DND-41 (cell line): ENCODE measurements around the gene MPP1.
"Not testable (repeated sequence)": the region's sequence is repeated elsewhere in the genome, so short reads cannot be mapped to it uniquely, and the experiment has no call there.

Experiments
- ATAC-seq: fragments of 200-7000 bp; cut with Tn5 transposase; 3 replicates; pipeline ENCODE4 v1.9.1; 2021; ENCODE audit warnings: low read depth; ENCODE audit not compliant: insufficient read depth
- DNase-seq: peaks from one replicate; pipeline ENCODE4 v3.0.0-alpha.2; 2020
- H2AFZ ChIP-seq: 2 replicates; pipeline ENCODE4 v1.6.0; 2012; ENCODE audit warnings: low read depth, low read length
- H3K27ac ChIP-seq: 2 replicates; pipeline ENCODE4 v1.5.1; 2012; ENCODE audit warnings: low read length, inconsistent platforms
- H3K27me3 ChIP-seq: fragments of 200-600 bp; sonication (generic); 2 replicates; pipeline ENCODE4 v1.6.0; 2012; ENCODE audit warnings: low read length, mild to moderate bottlenecking, inconsistent platforms; ENCODE audit not compliant: insufficient read depth, poor library complexity
- H3K36me3 ChIP-seq: 2 replicates; pipeline ENCODE4 v1.5.1; 2012; ENCODE audit warnings: low read length, inconsistent platforms; ENCODE audit not compliant: insufficient read depth
- H3K4me1 ChIP-seq: 2 replicates; pipeline ENCODE4 v1.5.1; 2012; ENCODE audit warnings: mild to moderate bottlenecking, low read length; ENCODE audit not compliant: insufficient read depth
- H3K4me2 ChIP-seq: 2 replicates; pipeline ENCODE4 v1.6.0; 2012; ENCODE audit warnings: mild to moderate bottlenecking, moderate library complexity, low read length, inconsistent platforms; ENCODE audit not compliant: insufficient read depth
- H3K4me3 ChIP-seq, 2 experiments: fragments of 200-600 bp in 1 of 2; shearing (Covaris generic) in 1 of 2; 2 replicates each; pipeline ENCODE4 v1.5.1; 2012 to 2016; ENCODE audit warnings: inconsistent platforms in 2 of 2, low read length in 2 of 2, mild to moderate bottlenecking in 2 of 2, low read depth in 1 of 2, moderate library complexity in 1 of 2
- H3K79me2 ChIP-seq: 2 replicates; pipeline ENCODE4 v1.6.0; 2012; ENCODE audit warnings: low read length, inconsistent platforms; ENCODE audit not compliant: insufficient read depth
- H3K9ac ChIP-seq: 2 replicates; pipeline ENCODE4 v1.6.0; 2012; ENCODE audit warnings: low read depth, mild to moderate bottlenecking, inconsistent platforms, low read length, moderate library complexity
- H3K9me3 ChIP-seq: 2 replicates; pipeline ENCODE4 v1.5.1; 2012; ENCODE audit warnings: low read length, moderate library complexity, mild to moderate bottlenecking, inconsistent platforms; ENCODE audit not compliant: insufficient read depth, severe bottlenecking
- H4K20me1 ChIP-seq: 2 replicates; pipeline ENCODE4 v1.6.0; 2012; ENCODE audit warnings: low read length; ENCODE audit not compliant: insufficient read depth
- EZH2 ChIP-seq: IDR thresholded peaks from 3 replicates; pipeline ENCODE4 v1.6.1; 2012; ENCODE audit warnings: borderline replicate concordance, low read depth, mild to moderate bottlenecking, moderate library complexity, low read length, inconsistent platforms; ENCODE audit not compliant: severe bottlenecking
- TF ChIP-seq, protein P1 (sequence below): IDR thresholded peaks from 2 replicates; pipeline ENCODE4 v1.5.1; 2012; ENCODE audit warnings: borderline replicate concordance, low read length, moderate library complexity, mild to moderate bottlenecking; ENCODE audit not compliant: poor library complexity, severe bottlenecking; ENCODE audit errors: extremely low read depth

MPP1 gene

DNA sequence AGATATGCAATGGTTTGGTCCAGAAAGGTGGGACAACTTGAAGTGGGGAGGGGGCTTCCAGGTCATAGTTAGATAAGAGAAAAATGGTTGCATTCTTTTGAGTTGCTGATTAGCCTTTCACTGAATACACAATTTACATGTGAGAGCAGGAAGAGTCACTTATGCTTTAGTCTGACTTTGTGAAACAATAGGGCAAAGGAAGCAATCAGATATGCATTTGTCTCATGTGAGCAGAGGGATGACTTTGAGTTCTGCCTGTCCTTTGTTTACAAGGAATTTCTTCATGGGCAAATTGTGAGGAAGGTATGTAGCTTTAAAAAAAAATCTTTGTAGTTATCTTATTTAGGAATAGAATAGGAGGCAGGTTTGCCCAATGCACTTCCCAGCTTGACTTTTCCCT lies 16.2 kb upstream of the MPP1 start:
- no peaks in the 10 kb centered on the region for H4K20me1 ChIP-seq
- ATAC-seq = no peak
- no peak overlapping the region for H3K4me2 ChIP-seq
- H3K27ac ChIP-seq = no peak overlapping the region
- DNase-seq = no peak
- H3K79me2 ChIP-seq = no peaks in the 10 kb centered on the region
- no peaks in the 10 kb centered on the region for H3K9me3 ChIP-seq
- H3K36me3 ChIP-seq = no peaks in the 10 kb centered on the region
- H3K4me1 ChIP-seq = no peaks in the 10 kb centered on the region
- no peaks in the 10 kb centered on the region for H3K27me3 ChIP-seq
- no peak overlapping the region for H3K9ac ChIP-seq
- no peak overlapping the region for H3K4me3 ChIP-seq
- H2AFZ ChIP-seq = no peak overlapping the region
- TF ChIP-seq EZH2 = no peak
- TF ChIP-seq, protein P1, sequence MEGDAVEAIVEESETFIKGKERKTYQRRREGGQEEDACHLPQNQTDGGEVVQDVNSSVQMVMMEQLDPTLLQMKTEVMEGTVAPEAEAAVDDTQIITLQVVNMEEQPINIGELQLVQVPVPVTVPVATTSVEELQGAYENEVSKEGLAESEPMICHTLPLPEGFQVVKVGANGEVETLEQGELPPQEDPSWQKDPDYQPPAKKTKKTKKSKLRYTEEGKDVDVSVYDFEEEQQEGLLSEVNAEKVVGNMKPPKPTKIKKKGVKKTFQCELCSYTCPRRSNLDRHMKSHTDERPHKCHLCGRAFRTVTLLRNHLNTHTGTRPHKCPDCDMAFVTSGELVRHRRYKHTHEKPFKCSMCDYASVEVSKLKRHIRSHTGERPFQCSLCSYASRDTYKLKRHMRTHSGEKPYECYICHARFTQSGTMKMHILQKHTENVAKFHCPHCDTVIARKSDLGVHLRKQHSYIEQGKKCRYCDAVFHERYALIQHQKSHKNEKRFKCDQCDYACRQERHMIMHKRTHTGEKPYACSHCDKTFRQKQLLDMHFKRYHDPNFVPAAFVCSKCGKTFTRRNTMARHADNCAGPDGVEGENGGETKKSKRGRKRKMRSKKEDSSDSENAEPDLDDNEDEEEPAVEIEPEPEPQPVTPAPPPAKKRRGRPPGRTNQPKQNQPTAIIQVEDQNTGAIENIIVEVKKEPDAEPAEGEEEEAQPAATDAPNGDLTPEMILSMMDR = no peak

DNA sequence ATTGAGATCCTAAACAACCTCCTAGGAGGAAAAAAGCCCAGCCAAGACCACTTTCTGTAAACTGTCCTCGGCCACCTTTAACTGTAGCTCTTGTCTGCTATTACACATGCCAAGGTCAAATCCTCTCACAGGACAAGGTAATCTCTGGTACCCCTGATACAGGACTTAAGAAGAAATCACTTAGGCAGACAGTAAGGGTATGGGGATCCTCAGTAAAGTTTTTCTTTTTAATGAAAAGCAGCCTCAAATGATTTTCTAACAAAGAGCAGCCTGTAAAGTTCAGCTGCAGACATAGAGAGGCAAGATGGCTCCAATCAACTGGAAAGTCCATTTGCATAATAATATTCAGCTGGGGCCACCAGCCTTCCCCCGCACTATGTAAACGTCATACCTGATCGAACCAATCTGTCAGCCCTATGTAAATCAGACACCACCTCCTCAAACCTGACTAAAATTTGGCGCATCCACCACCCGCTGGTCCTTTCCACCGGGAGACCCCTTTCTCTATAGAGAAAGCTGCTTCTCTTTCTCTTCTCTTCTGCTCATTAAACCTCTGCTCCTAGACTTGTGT lies 14.6 kb upstream of the MPP1 start:
- H3K9ac ChIP-seq = no peak overlapping the region
- H2AFZ ChIP-seq = no peak overlapping the region
- no peaks in the 10 kb centered on the region for H3K4me1 ChIP-seq
- H3K27ac ChIP-seq = no peak overlapping the region
- no peaks in the 10 kb centered on the region for H3K79me2 ChIP-seq
- no peaks in the 10 kb centered on the region for H3K27me3 ChIP-seq
- no peak for DNase-seq
- no peak overlapping the region for H3K4me3 ChIP-seq
- no peak for ATAC-seq
- H3K4me2 ChIP-seq = no peak overlapping the region
- H3K9me3 ChIP-seq = no peaks in the 10 kb centered on the region
- TF ChIP-seq, protein P1 = no peak
- TF ChIP-seq EZH2 = no peak
- no peaks in the 10 kb centered on the region for H4K20me1 ChIP-seq
- H3K36me3 ChIP-seq = no peaks in the 10 kb centered on the region

DNA sequence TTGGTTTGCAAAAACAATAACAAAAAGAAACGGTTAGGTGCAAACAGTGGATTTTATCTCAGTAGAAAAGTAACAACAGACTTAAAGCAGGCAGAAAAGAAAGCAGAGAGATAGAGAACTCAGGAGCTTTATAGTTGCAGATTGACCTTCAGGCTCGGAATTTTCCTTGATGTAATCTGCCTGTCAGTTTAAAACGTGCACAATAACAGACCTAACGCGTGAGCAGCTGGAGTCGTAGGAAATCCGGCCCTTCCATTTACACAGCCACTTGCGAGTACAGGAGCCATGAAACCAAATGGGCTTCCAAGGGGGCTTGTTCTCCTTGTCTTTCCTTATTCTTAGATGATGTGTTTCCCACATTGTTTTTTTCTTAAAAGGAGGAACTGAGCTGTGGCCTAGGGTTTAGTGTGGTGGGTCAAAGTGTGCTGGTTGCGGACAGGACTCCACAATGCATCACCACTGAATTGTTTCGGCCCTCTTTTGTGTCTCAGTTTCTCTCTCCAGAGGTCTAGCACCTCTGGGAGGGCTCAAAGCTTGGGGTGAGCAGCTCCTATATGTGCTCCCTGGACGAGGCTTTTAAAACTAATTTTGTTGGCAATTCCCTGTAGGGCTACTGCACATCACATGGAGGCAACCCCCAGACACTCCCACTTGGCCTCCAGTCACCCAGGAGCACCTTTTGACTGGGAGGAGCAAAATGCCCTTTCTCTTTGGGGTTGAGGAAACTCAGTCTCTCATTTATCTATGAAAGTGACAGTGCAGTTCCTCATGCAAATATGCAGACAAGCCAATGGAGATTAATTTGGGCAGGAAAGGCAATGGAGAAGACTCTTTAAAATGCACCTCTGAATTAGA lies 13.9 kb upstream of the MPP1 start:
- Histone ChIP-seq H3K27ac (no peak overlapping the region), H3K9ac (no peak overlapping the region)
- no peak for ATAC-seq

DNA sequence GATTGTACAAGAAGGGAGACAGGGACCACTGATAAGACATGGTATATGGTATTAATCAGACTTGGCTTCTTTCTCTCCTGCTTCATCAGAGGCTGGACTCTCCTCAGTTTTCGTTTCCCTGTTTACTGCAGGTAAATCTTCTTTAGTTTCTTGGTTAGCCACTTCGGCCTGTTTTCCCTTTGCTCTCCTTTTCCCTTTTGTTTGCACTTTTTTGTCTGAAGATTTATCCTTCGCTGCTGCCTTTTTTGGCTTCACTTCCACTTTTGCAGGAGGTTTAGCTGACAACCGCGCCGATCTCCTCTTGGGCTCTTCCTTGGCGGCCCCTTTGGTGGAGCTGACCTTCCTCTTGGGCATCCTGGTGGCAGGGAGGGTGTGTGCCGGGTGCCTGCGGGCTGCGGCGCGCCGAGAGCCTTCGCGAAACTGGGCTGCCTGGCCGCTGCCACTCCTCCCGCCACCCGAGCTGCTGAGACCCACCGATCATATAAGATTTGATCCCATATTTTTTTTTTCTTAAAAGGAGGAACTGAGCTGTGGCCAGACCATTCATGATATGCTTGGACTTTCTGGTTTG lies 11.8 kb upstream of the MPP1 start:
- H3K9me3 ChIP-seq, H3K4me1 ChIP-seq, H3K79me2 ChIP-seq, H2AFZ ChIP-seq, H4K20me1 ChIP-seq, H3K27me3 ChIP-seq, DNase-seq, H3K4me3 ChIP-seq, H3K27ac ChIP-seq, H3K4me2 ChIP-seq, ATAC-seq, H3K9ac ChIP-seq, H3K36me3 ChIP-seq: not testable (repeated sequence)

More for the DNA sequence above, 13.9 kb upstream of the MPP1 start:
- Histone ChIP-seq H3K4me3 (no peak overlapping the region), H3K36me3 (no peaks in the 10 kb centered on the region), H3K79me2 (no peaks in the 10 kb centered on the region), H3K4me1 (no peaks in the 10 kb centered on the region), H3K27me3 (no peaks in the 10 kb centered on the region), H2AFZ (no peak overlapping the region), H3K4me2 (no peak overlapping the region), H4K20me1 (no peaks in the 10 kb centered on the region), H3K9me3 (no peaks in the 10 kb centered on the region)
- TF ChIP-seq, protein P1 = no peak
- no peak for TF ChIP-seq EZH2
- DNase-seq = no peak

DNA sequence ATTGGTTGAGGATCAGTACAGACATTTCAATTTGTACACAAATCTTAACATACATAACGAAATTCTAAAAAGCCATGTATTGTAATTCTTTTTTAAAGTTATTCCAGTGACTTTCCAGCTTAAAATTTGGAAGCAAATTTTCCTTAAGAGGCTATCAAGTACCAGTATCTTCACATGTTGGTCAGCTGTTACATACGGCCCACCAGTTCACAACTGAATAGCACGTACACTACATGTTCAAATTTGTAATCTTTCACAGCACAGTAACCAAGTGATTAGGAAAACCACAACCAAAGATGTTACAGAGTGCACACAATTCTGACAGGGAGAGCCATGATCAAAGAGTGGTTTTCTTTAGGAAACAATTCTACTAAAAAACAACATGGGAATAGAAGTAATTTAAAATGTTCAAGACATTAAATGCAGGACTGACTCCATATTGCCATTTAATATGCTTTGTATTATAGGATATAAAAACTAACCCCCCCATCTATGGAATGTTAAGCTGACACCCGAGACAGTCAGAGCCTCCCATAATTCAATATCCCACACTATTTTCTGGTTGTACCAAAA lies 11.1 kb upstream of the MPP1 start:
- not testable (repeated sequence) for ATAC-seq, H3K79me2 ChIP-seq, H4K20me1 ChIP-seq, H3K9me3 ChIP-seq, H3K27me3 ChIP-seq, H3K27ac ChIP-seq, H3K9ac ChIP-seq, H3K4me1 ChIP-seq, H3K4me2 ChIP-seq, H3K4me3 ChIP-seq, H3K36me3 ChIP-seq, H2AFZ ChIP-seq, DNase-seq
